ENCODE results near the gene EML6. TPM values are rescaled to one million over a fixed set of nuclear protein-coding genes. Genes with fewer than 3 reads are reported as not detected.

EML6 gene
- total and polyA plus RNA-seq, 2 of the 13 experiments (the other 11 are each of a cell fraction or from before 2014, with no cell fraction given): 17.2 to 32.4 TPM

GRCh38 chr2:54810246-54810645, 86.8 kb downstream of the EML6 start:
- Histone ChIP-seq H2AFZ (ENCODE audit: low read length) (no peak overlapping the region), H3K9me3 (ENCODE audit: low read length) (no peaks in the 10 kb centered on the region), H3K4me2 (ENCODE audit: low read depth, low read length) (no peak overlapping the region), H3K9ac (ENCODE audit: insufficient read depth, low read depth, low read length) (no peak overlapping the region), H4K20me1 (ENCODE audit: insufficient read depth, low read length) (no peaks in the 10 kb centered on the region), H3K79me2 (ENCODE audit: insufficient read depth, low read length) (no peaks in the 10 kb centered on the region), H3K36me3 (replicated peaks in 1 of 2; ENCODE audit: control insufficient read depth in 1 of 2, insufficient read depth in 2 of 2, low read length in 2 of 2) (no peaks in the 10 kb centered on the region), H3K27ac (ENCODE audit: extremely low read length, insufficient read depth, low read length) (no peak overlapping the region), H3K27me3 (ENCODE audit: control insufficient read depth in 1 of 2, insufficient read depth in 2 of 2, low read length in 2 of 2) (no peaks in the 10 kb centered on the region), H3K4me1 (ENCODE audit: insufficient read depth, low read length) (no peaks in the 10 kb centered on the region), H3K4me3 (replicated peaks in 1 of 3; ENCODE audit: insufficient read depth in 1 of 3, low read depth in 2 of 3, low read length in 3 of 3) (no peak overlapping the region)
- no peak for ATAC-seq
- no TSS peak for BruUV-seq (replicated peaks)
- intact Hi-C loops (cut with micrococcal nuclease; ENCODE audit: unreplicated experiment) (no loop called here), in situ Hi-C loops (cut with HindIII; ENCODE audit: extremely low pct_ligation_motif_present, low pct_unique_long_range_greater_than_20kb) (no loop called here)
- WGBS (ENCODE audit: low lambda C conversion rate): 94% methylated on average over 3 of the region's 3 CpGs
- TF ChIP-seq ZNF841 (CRISPR knock-in tag; IDR thresholded peaks at IDR 0.05; ENCODE audit: borderline replicate concordance) (no peak), ELF3 (CRISPR knock-in tag; IDR thresholded peaks at IDR 0.05) (no peak), ZNF558 (CRISPR knock-in tag; IDR thresholded peaks at IDR 0.05; ENCODE audit: borderline replicate concordance) (no peak), ZBTB7B (CRISPR knock-in tag; IDR thresholded peaks at IDR 0.05) (no peak), ZNF850 (CRISPR knock-in tag; conservative IDR thresholded peaks at IDR 0.05) (no peak), JARID2 (CRISPR knock-in tag; IDR thresholded peaks at IDR 0.05; ENCODE audit: insufficient replicate concordance) (no peak), ATF6 (CRISPR knock-in tag; conservative IDR thresholded peaks at IDR 0.05) (no peak), RXRB (CRISPR knock-in tag; IDR thresholded peaks at IDR 0.05; ENCODE audit: borderline replicate concordance) (no peak), ZNF674 (CRISPR knock-in tag; IDR thresholded peaks at IDR 0.05; ENCODE audit: low read depth) (no peak), HBP1 (CRISPR knock-in tag; IDR thresholded peaks at IDR 0.05; ENCODE audit: low read depth) (no peak), DNMT1 (CRISPR knock-in tag; IDR thresholded peaks at IDR 0.05) (no peak), NFKBIZ (CRISPR knock-in tag; IDR thresholded peaks at IDR 0.05) (no peak), RBM22 (optimal IDR thresholded peaks at IDR 0.05; ENCODE audit: low read length) (no peak), ZSCAN22 (CRISPR knock-in tag; IDR thresholded peaks at IDR 0.05) (no peak), NR2C2 (CRISPR knock-in tag; IDR thresholded peaks at IDR 0.05; ENCODE audit: borderline replicate concordance) (no peak)
- TF ChIP-seq, protein P1, sequence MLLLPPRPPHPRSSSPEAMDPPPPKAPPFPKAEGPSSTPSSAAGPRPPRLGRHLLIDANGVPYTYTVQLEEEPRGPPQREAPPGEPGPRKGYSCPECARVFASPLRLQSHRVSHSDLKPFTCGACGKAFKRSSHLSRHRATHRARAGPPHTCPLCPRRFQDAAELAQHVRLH (CRISPR knock-in tag; IDR thresholded peaks at IDR 0.05; ENCODE audit: borderline replicate concordance, low read depth): no peak
- TF ChIP-seq, protein P2, sequence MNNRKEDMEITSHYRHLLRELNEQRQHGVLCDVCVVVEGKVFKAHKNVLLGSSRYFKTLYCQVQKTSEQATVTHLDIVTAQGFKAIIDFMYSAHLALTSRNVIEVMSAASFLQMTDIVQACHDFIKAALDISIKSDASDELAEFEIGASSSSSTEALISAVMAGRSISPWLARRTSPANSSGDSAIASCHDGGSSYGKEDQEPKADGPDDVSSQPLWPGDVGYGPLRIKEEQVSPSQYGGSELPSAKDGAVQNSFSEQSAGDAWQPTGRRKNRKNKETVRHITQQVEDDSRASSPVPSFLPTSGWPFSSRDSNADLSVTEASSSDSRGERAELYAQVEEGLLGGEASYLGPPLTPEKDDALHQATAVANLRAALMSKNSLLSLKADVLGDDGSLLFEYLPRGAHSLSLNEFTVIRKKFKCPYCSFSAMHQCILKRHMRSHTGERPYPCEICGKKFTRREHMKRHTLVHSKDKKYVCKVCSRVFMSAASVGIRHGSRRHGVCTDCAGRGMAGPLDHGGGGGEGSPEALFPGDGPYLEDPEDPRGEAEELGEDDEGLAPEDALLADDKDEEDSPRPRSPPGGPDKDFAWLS (CRISPR knock-in tag; IDR thresholded peaks at IDR 0.05; ENCODE audit: borderline replicate concordance): no peak
- ChIA-PET POLR2A (no interaction called here), CTCF (ENCODE audit: low intra/inter-chr PET ratio, low total read pairs) (no interaction called here)
- DNase-seq (ENCODE audit: low spot score): no peak
- FAIRE-seq: no peak
